Measurements from ENCODE around the gene MIPEP.

- TF ChIP-seq EP300 (conservative IDR thresholded peaks at IDR 0.05; ENCODE audit: poor library complexity, severe bottlenecking) (no peak), EZH2 (IDR thresholded peaks at IDR 0.05; ENCODE audit: borderline replicate concordance, insufficient read depth, low read length, poor library complexity, severe bottlenecking) (no peak), CTCF (IDR thresholded peaks at IDR 0.05; ENCODE audit: poor library complexity, severe bottlenecking) (no peak)
These were observed 134.2 kb downstream of the MIPEP start for GRCh38 chr13:23754997-23755396.

Data from neural cell (in vitro differentiated cells).